Testis (tissue), 3 donors: ENCODE measurements around the gene TNFRSF17. TPM values are rescaled to one million over a fixed set of nuclear protein-coding genes. Genes with fewer than 3 reads are reported as not detected.

ENCODE experiments used
- DNase-seq: peaks from one replicate; pipeline ENCODE4 v3.0.0-alpha.2; 2019
- H3K27ac ChIP-seq, 2 donors: fragments of 200-600 bp; sonication (generic); one replicate each; pipeline ENCODE4 v1.5.1; 2019
- H3K27me3 ChIP-seq: fragments of 200-600 bp; sonication (generic); one replicate; pipeline ENCODE4 v1.5.1; 2019
- H3K36me3 ChIP-seq: fragments of 200-600 bp; sonication (generic); one replicate; pipeline ENCODE4 v1.5.1; 2017; ENCODE audit warnings: low read depth; ENCODE audit errors: missing control alignments
- H3K4me1 ChIP-seq: fragments of 200-600 bp; sonication (generic); one replicate; pipeline ENCODE4 v1.5.1; 2019
- H3K4me3 ChIP-seq, 2 donors: fragments of 200-600 bp; sonication (generic); one replicate each; pipeline ENCODE4 v1.5.1; 2017 to 2019
- H3K9me3 ChIP-seq: fragments of 200-600 bp; sonication (generic); one replicate; pipeline ENCODE4 v1.5.1; 2017
- CTCF ChIP-seq, 3 experiments: fragments of 450-650 bp in 2 of 3; fragments of 200-600 bp in 1 of 3; sonication (generic) in 1 of 3; IDR thresholded peaks; one replicate each; pipeline ENCODE4 v1.5.1; 2016 to 2019; ENCODE audit warnings: antibody characterized with exemption in 3 of 3, mild to moderate bottlenecking in 2 of 3, moderate library complexity in 1 of 3
- POLR2A ChIP-seq: fragments of 450-650 bp; IDR thresholded peaks from one replicate; pipeline ENCODE4 v1.6.1; 2017; ENCODE audit warnings: antibody characterized with exemption, mild to moderate bottlenecking, moderate library complexity
- WGBS, 2 donors: methylation state at CpG; one replicate each; pipeline ENCODE4 v1.1.5; 2018; 5-methylcytosine and 5-hydroxymethylcytosine counted together
- intact Hi-C: fragments of 100-400 bp; cut with DNase I; formaldehyde crosslinking; loops from one replicate; pipeline ENCODE4 v1.15.1; 2023; ENCODE audit warnings: low total_unique reads
- polyA plus RNA-seq: library from polyadenylated mRNA; stranded (reverse); fragments of 350-450 nt; fragmentation: Illumina TruSeq; extraction: RNeasy Lipid Tissue Mini Kit (QIAGEN cat#74804); gene quantifications from one replicate; pipeline ENCODE4 v1.2.3, GENCODE V29; 2014; ENCODE audit warnings: low read depth, low replicate concordance; ENCODE audit not compliant: insufficient read depth
- total RNA-seq, 2 donors: library from RNA; depleted of rRNA; stranded (reverse); fragments of >200 nt; gene quantifications; one replicate each; pipeline ENCODE4 v1.2.3, GENCODE V29; 2016

Gene TNFRSF17
- total and polyA plus RNA-seq, 3 donors from 2014 or later: 3.2 to 5.2 (median 4.3) TPM

- Histone ChIP-seq H3K27ac (no peak overlapping the region), H3K4me1 (peaks cover 11% of the 10 kb centered on the region), H3K27me3 (no peaks in the 10 kb centered on the region), H3K36me3 (no peaks in the 10 kb centered on the region), H3K4me3 (no peak overlapping the region), H3K9me3 (no peaks in the 10 kb centered on the region)
- intact Hi-C loops: no loop called here
- DNase-seq: no peak
- WGBS, 2 donors: 86 to 90% methylated on average over 5 of the region's 5 CpGs
- TF ChIP-seq CTCF (IDR thresholded peaks at IDR 0.05) (no peak), POLR2A (no peak)
Measured at GRCh38 chr16:11973070-11973469, 8.1 kb downstream of the TNFRSF17 start.

- TF ChIP-seq POLR2A (no peak), CTCF (IDR thresholded peaks at IDR 0.05) (no peak)
- DNase-seq: no peak
- H3K36me3 ChIP-seq: no peaks in the 10 kb centered on the region
- WGBS, 2 donors: 0 to 1% methylated on average over 11 to 22 of the region's 22 CpGs
- peak overlapping the region; percentile 88 to 90 for H3K4me3 ChIP-seq
- H3K4me1 ChIP-seq: peaks cover 14% of the 10 kb centered on the region
- no peaks in the 10 kb centered on the region for H3K9me3 ChIP-seq
- H3K27me3 ChIP-seq: no peaks in the 10 kb centered on the region
- H3K27ac ChIP-seq: peak overlapping the region; percentile 65 to 67
- intact Hi-C loops: no loop called here
Measured at GRCh38 chr16:11976850-11977375, 11.9 kb downstream of the TNFRSF17 start.

GRCh38 chr16:11977376-11978041 lies 12.5 kb downstream of the TNFRSF17 start:
- TF ChIP-seq POLR2A: no peak
- TF ChIP-seq CTCF (IDR thresholded peaks at IDR 0.05): no peak
- peak overlapping the region; percentile 65 to 67 for H3K27ac ChIP-seq
- H3K27me3 ChIP-seq: no peaks in the 10 kb centered on the region
- peaks cover 14% of the 10 kb centered on the region for H3K4me1 ChIP-seq
- H3K36me3 ChIP-seq: no peaks in the 10 kb centered on the region
- DNase-seq: peak; percentile 61
- H3K4me3 ChIP-seq: peak overlapping the region; percentile 88 to 90
- H3K9me3 ChIP-seq: no peaks in the 10 kb centered on the region
- intact Hi-C loops: no loop called here
- WGBS, 2 donors: 4 to 10% methylated on average over 12 of the region's 12 CpGs

- no peak for DNase-seq
- peaks cover 14% of the 10 kb centered on the region for H3K4me1 ChIP-seq
- no peaks in the 10 kb centered on the region for H3K27me3 ChIP-seq
- WGBS, 2 donors: 47 to 53% methylated on average over 2 of the region's 2 CpGs
- peak overlapping the region in 1 of 2 donors; percentile 67 for H3K27ac ChIP-seq
- no peak overlapping the region for H3K4me3 ChIP-seq
- no peaks in the 10 kb centered on the region for H3K36me3 ChIP-seq
- intact Hi-C loops: no loop called here
- no peak for TF ChIP-seq CTCF (IDR thresholded peaks at IDR 0.05)
- TF ChIP-seq POLR2A: no peak
- no peaks in the 10 kb centered on the region for H3K9me3 ChIP-seq
Measured at GRCh38 chr16:11978080-11978479, 13.1 kb downstream of the TNFRSF17 start.
